GM12873 (cell line): ENCODE results near the gene MAPK8IP2.
A peak's percentile ranks its signal among the peaks of the same experiment; 100 is the strongest.

Experiments
- TF ChIP-seq, protein P1 (sequence below): IDR thresholded peaks from 2 replicates; pipeline ENCODE4 v1.5.1; 2012; ENCODE audit warnings: low read depth, mild to moderate bottlenecking, moderate library complexity, low read length, control low read depth; ENCODE audit not compliant: insufficient read depth; ENCODE audit errors: missing control alignments

Gene MAPK8IP2

DNA sequence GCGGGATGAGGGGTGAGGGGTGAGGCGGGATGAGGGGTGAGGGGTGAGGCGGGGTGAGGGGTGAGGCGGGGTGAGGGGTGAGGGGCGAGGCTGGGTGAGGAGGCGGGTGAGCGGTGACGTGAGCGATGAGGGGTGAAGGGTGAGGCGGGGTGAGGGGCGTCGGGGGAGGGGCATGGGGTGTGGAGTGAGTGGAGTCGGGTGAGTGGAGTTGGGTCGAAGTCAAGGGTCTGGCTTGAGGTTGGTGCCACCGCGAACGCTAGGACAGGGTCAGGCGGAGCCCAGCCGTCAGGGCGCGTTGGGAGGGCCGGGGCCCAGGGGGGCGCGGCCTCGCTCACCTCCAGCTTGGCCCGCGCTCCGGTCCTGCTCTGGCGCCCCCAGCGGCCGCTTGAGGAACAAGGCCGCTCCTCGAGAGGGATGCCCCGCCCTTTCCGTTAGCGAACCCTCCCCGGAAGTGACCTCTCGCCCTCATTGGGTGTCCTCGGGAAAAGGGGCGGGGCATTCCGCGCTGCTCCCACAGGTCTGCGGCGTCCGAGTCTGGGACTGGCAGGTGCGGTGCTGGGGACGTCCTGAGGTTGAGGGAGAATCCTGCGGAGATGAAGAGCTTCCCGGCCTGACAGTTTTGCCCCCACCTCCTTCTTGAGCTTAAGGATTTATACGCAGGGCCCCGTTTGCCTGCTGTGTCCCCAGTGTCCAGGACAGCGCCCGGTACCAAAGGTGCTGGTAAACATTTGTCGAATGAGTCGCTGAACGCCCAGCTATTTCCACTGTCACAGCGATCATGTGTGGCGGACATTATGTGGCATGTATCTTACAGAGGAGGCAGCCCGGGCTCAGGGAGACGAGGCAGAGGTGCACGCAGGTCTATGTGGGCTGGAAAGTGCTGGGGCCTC is 37.8 kb upstream of the MAPK8IP2 start, which contains the start of gene SYCE3:
SYCE3 (minus strand) TSS at position 397 of the 890 bp plus-strand sequence. CDS start 6,514 bp downstream, outside the sequence.
- TF ChIP-seq, protein P1, sequence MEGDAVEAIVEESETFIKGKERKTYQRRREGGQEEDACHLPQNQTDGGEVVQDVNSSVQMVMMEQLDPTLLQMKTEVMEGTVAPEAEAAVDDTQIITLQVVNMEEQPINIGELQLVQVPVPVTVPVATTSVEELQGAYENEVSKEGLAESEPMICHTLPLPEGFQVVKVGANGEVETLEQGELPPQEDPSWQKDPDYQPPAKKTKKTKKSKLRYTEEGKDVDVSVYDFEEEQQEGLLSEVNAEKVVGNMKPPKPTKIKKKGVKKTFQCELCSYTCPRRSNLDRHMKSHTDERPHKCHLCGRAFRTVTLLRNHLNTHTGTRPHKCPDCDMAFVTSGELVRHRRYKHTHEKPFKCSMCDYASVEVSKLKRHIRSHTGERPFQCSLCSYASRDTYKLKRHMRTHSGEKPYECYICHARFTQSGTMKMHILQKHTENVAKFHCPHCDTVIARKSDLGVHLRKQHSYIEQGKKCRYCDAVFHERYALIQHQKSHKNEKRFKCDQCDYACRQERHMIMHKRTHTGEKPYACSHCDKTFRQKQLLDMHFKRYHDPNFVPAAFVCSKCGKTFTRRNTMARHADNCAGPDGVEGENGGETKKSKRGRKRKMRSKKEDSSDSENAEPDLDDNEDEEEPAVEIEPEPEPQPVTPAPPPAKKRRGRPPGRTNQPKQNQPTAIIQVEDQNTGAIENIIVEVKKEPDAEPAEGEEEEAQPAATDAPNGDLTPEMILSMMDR, result peak; percentile 91

DNA sequence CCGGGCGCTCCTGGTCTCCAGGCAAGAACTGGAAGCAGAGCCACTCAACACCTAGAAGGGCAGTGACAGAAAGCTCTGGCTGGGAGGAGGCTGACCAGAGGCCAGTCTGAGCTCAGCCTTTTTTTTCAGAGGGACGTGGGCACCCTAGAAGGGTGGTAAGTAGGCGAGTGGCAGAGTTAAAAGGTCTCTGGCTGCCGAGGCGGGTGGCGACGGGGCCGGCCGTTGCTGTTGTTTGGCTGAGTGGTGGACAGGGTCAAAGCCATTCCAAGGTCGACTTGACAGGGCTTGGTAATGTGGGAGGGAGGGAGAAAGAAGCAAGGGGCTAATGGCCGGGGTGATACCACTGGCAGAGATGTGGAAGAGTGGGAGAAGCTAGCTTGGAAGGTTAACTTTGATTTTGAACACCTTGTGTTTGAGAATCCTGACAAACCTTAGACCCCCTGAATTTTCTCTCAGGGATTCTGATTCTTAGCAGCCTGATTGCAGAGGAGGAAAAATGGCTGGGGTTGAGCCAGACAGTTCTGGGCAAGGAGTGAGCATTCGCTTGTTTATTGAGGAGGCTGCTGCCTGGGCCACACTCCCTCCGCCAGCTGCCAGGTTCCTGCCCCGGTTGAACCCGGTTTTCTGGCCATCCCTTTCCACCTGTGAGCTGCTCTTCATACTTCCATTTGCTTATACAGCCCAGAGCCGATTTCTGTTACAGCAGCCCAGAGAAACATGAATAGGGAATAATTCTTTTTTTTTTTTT is 37.0 kb upstream of the MAPK8IP2 start:
- TF ChIP-seq, protein P1, result no peak

DNA sequence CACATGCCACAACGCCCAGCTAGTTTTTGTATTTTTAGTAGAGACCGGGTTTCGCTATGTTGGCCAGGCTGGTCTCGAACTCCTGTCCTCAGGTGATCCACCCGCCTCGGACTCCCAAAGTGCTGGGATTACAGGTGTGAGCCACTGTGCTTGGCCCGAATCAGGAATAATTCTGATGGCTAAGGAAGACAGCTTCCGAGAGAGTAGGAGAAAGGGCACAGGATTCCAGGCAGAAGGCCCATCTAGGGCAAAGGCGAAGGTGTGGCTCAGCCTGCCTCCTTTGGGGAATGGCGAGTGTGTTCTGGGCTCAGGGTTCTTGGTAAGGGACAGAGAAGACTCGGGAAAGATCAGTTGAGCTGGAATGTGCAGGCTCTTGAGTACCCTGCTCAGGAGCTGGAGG is 36.3 kb upstream of the MAPK8IP2 start:
- TF ChIP-seq, protein P1, result no peak

DNA sequence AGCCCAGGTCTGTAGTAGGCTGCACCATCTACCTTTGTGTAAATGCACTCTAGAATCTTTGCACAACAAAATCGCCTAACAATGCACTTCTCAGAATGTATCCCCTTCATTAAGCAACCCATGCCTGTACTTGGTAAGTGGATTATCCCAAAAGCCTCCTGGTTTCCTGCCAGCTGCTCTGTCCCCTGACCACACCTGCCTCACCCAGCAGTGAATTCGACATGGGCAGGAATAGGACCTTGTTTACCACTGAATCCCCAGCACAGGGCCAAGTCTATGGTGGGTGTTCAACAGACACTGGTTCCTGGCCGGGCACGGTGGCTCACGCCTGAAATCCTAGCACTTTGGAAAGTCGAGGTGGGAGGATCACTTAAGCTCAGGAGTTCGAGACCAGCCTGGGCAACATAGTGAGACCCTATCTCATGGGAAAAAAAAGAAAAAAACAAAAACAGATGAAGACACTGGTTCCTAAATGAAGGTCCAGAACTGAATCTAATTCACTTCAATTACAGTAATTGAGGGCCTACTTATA is 32.8 kb upstream of the MAPK8IP2 start:
- TF ChIP-seq, protein P1, result no peak

DNA sequence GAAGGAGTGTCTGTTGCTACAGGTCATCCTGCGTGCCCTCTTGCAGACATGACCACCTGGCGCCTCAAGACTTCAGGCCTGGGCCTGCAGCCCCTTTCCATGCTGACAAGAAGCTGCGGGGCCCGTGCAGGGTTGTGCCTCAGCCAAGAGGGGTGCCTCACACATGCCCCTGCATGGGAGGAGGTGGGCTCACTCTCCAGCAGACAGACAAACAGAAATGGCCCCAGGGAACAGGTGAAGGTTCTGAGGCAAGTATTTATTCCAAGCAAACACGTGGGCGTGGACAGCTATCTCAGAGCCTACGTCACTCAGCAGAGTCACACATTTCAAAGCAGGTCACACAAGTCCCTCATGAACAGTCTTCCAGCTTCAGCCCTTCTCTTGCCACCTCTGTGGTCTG is 32.0 kb upstream of the MAPK8IP2 start:
- TF ChIP-seq, protein P1, result no peak

DNA sequence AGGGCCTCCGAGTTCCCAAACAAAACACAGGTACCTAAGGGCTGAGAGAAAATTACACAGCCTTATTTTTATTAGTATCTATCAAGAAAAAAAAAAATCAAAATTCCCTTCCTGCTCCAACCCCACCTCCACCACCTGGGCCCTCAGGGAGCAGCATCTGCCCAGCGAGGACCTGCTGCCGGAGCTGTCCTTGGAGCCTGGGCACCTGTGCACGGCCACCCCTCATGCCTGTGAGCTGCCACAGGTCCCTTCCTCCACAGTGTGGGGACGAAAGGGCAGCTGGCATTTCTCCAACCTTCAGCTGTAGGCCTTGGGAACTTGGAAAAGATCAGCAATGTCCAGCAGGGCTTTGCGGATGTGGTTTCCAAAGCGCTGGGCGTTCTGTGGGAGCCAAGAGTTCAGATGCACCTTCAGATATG is 31.5 kb upstream of the MAPK8IP2 start:
- TF ChIP-seq, protein P1, result no peak
